Dermis blood vessel endothelial cell (primary cell): ENCODE data around the gene YEATS2. TPM values are rescaled to one million over a fixed set of nuclear protein-coding genes. Genes with fewer than 3 reads are reported as not detected.
"Not testable (repeated sequence)": the region's sequence is repeated elsewhere in the genome, so short reads cannot be mapped to it uniquely, and the experiment has no call there.

Experiments
- DNase-seq: peaks from one replicate; pipeline ENCODE4 v3.0.0; 2010
- total RNA-seq: library from RNA; depleted of rRNA; stranded (reverse); fragments of >200 nt; gene quantifications from 2 replicates; pipeline ENCODE4 v1.2.3, GENCODE V29; 2014

The YEATS2 gene
- total RNA-seq, 1 donor from 2014 or later: 40.8 TPM

DNA sequence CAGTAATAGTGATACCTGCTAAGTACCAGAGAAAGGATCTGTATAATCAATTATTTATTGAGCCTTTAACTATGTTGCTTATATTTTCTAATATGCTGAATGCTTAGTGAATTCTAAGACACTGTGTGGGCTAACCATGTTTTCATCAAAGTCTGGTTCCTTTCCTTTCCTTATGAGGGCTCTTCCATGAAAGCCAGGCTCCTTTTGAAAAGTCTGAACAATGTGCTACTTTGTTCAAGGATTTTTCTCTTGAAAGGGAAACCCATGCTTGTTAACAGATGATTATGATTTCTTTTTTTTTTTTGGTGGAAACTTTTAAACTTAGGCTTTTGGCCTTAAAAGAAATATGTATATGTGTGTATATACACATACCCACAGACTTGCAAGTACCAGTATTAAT is 17.0 kb downstream of the YEATS2 start:
- no peak for DNase-seq

- DNase-seq: no peak
These were observed 20.4 kb downstream of the YEATS2 start for GRCh38 chr3:183718012-183718411.

GRCh38 chr3:183725387-183725786 is 27.8 kb downstream of the YEATS2 start:
- DNase-seq: no peak

- DNase-seq: no peak
These were observed 30.6 kb downstream of the YEATS2 start for GRCh38 chr3:183728204-183728603.

- no peak for DNase-seq
These were observed 32.8 kb downstream of the YEATS2 start for GRCh38 chr3:183730361-183730760.

- DNase-seq: no peak
These were observed 34.0 kb downstream of the YEATS2 start for GRCh38 chr3:183731611-183732010.

DNA sequence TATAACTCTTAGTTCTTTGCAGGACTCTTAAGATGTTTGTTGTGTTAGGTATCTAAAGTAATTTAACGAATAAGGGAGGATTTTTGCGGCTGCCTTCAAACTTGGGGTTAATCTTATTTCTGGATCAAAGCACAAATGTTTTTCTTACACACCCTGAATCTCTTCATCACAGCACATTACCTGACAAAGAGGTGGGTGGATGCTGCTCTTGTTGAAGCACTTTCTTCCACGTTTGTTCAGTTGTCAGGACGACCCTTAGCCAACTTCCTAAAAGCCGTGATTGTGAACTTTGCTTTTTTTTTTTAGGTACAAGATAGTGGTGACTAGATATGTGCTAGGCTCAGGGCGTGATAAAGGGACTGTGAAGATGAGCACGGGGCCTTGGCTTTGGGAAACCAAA is 36.0 kb downstream of the YEATS2 start:
- no peak for DNase-seq

- peak; percentile 79 for DNase-seq
These were observed 37.3 kb downstream of the YEATS2 start for GRCh38 chr3:183734750-183735494.

DNA sequence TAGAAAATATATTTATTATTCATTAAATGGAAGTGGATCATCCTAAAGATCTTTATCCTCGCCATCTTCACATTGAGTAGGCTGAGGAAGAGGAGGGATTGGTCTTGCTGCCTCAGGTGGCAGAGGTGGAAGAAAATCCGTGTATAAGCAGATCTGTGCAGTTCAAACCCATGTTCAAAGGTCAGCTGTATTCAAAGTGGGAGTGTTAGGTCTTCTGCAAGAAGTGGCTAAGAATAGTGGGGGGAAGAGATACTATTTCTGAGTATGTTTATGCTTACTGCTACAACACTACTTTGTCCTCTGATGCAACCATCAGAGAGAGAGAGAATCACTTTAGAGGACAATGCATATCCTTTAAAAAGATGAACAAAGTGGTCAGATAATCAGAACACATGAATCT is 39.5 kb downstream of the YEATS2 start:
- DNase-seq: no peak

GRCh38 chr3:183740154-183740553 is 42.6 kb downstream of the YEATS2 start:
- not testable (repeated sequence) for DNase-seq

- no peak for DNase-seq
These were observed 45.6 kb downstream of the YEATS2 start for GRCh38 chr3:183743231-183743630.

- peak; percentile 41 for DNase-seq
These were observed 47.9 kb downstream of the YEATS2 start for GRCh38 chr3:183745300-183746098.

DNA sequence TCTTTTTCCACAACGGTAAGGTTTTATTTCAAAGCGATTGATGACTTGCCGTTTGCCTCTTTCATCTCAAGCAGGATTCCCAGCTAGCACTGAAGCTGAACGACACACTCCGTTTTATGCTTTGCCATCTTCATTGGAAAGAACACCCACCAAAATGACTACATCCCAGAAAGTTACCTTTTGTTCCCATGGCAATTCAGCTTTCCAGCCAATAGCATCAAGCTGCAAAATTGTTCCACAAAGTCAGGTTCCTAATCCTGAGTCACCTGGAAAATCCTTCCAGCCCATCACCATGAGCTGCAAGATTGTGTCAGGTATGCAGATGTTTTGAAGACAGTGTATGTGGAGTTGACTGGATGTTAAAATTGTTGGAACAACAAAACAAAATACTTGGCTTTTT is 56.5 kb downstream of the YEATS2 start:
- DNase-seq: no peak

DNA sequence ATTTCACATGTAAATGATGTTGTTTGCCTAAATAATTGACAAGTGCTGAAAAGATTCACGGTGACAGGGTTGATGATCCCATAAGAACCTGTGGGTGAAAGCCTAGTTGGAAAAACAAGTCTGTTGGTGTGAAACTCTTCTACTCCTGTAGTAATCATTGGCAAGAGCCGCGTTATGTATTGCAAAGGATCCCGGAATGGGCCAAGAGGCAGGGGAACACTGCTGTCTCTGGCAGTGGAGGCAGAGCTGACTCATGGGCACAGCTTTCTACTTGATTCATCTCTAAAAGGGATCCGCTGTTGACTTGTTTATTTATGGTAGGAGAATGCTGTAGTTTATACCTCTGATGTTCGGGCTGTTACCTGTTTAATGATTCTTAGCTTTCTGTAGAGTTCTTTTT is 64.7 kb downstream of the YEATS2 start:
- DNase-seq: no peak

DNA sequence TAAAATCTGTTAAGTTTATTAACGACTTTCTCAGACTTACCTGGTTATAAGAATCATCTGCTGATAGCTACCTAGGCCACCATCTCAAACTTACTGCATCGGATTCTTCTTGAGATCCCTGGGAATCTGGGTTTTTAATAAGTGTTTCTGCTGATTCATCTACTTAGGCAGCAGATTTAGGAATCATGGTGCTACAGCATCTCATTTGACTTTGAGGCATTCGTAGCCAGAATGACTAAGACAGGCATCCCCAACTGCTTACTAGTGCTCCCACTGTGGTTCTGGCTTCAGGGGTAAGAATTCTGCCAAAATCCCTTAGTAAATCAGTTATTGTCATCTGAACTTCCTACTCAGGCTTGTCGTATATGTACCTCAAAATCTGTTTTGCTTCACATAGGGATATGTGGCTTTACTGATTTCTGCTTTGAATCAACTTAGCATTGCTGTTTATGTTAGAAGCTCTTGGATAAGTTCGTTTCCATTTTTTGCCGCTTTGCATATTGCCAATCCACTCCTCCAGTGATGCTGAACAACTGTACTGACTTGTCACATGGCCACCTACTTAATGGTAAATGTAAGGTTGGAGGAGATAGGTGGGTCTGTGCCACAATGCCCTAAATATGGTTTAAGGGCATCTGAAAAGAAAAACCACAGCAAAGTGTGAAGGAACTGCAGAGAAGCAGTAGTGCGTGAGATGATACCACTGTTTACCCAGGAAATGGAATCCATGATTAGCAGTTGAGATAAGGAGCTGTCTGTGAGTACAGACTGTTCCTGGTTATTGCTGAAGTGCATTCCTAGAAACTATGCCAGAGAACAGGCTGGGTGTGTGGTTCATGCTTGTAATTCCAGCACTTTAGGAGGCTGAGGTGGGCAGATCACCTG is 67.5 kb downstream of the YEATS2 start:
- DNase-seq: peak; percentile 31

DNA sequence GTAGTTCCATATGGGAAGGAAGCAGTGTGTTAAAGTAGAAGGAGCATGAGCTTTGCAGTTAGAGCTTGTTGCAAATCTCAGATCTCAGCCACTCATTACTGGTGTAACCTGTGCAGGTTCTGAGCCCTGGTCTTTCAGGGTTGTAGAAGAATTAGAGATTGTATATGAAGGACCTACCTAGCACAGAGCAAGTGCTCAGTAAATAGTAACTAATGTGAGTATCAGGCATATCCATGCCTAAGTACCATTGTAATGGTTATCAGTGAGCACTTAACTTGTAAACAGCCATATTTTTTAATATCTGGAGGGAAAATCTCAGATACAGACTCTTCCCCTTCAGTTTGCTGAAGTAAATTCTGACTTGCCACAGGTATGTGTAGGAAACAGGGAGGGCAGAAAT is 68.5 kb downstream of the YEATS2 start:
- peak; percentile 8 for DNase-seq

GRCh38 chr3:183766745-183767606 is 69.4 kb downstream of the YEATS2 start:
- DNase-seq: peak; percentile 89

DNA sequence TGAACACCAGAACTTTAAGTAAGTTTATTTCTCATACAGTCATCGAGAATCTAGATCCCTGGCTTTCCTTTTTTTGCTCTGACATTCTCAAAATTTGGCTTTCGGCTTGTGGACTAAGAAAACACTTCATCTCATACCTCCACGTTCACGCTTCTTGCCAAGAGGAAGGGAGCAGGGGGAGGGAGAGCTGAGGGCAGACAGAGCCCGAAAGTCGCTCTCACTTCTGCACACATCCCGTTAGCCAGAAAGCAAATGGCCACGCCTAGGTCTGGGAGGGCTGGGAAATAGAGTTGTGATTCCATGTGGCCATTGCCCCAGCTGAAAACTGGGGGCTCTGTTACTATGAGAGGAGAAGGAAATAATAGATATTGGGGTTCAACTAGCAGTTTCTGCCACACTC is 70.5 kb downstream of the YEATS2 start:
- no peak for DNase-seq

- DNase-seq: no peak
These were observed 71.9 kb downstream of the YEATS2 start for GRCh38 chr3:183769453-183769852.

- DNase-seq: no peak
These were observed 77.0 kb downstream of the YEATS2 start for GRCh38 chr3:183774631-183775030.

- DNase-seq: no peak
These were observed 78.2 kb downstream of the YEATS2 start for GRCh38 chr3:183775781-183776180.

GRCh38 chr3:183776451-183776850 is 78.9 kb downstream of the YEATS2 start:
- DNase-seq: not testable (repeated sequence)
